HEK293T (cell line): ENCODE results near the gene HHAT.

ENCODE experiments used
- ARNT ChIP-seq: fragments of 450-650 bp; IDR thresholded peaks from 2 replicates; pipeline ENCODE4 v1.6.1; 2017; ENCODE audit warnings: mild to moderate bottlenecking
- BHLHE40 ChIP-seq: fragments of 450-650 bp; IDR thresholded peaks from 2 replicates; pipeline ENCODE4 v1.6.1; 2016; ENCODE audit warnings: mild to moderate bottlenecking, moderate library complexity, borderline replicate concordance
- CTBP1 ChIP-seq: fragments of 450-650 bp; IDR thresholded peaks from 2 replicates; pipeline ENCODE4 v1.6.1; 2016; ENCODE audit warnings: borderline replicate concordance
- ELF4 ChIP-seq: fragments of 450-650 bp; IDR thresholded peaks from 2 replicates; pipeline ENCODE4 v1.6.1; 2017; ENCODE audit warnings: antibody characterized with exemption
- FOXA1 ChIP-seq: fragments of 450-650 bp; IDR thresholded peaks from 2 replicates; pipeline ENCODE4 v1.6.1; 2016; ENCODE audit warnings: mild to moderate bottlenecking
- FOXM1 ChIP-seq: fragments of 450-650 bp; IDR thresholded peaks from 2 replicates; pipeline ENCODE4 v1.6.1; 2017; ENCODE audit warnings: mild to moderate bottlenecking, borderline replicate concordance
- HDGF ChIP-seq: fragments of 450-650 bp; IDR thresholded peaks from 2 replicates; pipeline ENCODE4 v1.6.1; 2017; ENCODE audit warnings: antibody characterized with exemption, borderline replicate concordance
- NFRKB ChIP-seq: fragments of 450-650 bp; IDR thresholded peaks from 2 replicates; pipeline ENCODE4 v1.6.1; 2016; ENCODE audit warnings: mild to moderate bottlenecking, moderate library complexity
- SUZ12 ChIP-seq: fragments of 450-650 bp; IDR thresholded peaks from 2 replicates; pipeline ENCODE4 v1.6.1; 2016; ENCODE audit warnings: mild to moderate bottlenecking

DNA sequence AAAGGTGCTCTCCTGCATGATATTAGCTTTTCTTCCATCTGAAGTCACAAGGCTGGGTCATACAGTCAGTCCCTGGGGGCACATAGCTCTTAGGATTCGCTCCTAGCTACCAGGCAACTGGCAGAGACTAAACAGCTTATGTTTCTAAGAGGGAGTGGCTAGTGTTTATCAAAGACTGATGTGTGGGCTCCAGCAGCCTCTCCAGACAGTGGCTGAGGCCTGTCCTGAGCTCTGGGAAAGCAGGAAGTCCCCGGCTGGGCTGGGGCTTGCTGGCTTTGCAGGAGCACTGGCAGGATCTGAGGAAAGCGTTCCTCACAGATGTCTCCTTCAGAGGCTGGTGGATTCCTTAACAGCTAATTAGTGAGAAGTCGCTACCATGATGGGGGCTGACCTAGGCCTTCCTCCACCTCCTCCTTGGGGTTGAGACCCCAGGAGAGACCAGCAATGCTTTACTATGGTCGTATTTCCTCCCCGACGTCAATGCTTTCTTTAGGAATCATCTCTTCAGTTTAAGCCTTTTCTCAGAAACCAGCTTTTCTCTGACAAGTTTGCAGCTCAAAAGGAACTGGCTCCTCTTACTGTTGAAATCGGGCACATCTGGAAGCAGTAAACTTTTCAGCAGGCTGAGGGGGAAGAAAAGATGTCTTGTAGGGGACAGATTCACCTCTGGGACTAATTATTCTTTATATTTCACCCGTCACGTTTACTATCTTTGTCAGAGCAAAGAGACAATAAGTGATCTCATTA is 33.5 kb upstream of the HHAT start:
- TF ChIP-seq FOXM1 (no peak), FOXA1 (no peak), SUZ12 (no peak), CTBP1 (no peak), ARNT (no peak), BHLHE40 (no peak), ELF4 (no peak), HDGF (no peak), NFRKB (no peak)
